Activated effector memory CD4-positive, alpha-beta T cell treated with anti-CD3 and anti-CD28 coated beads, Interleukin-2, amount 50 U/mL, for 16 hours (primary cell): Measurements from ENCODE around the gene SERINC4.

Experiments
- DNase-seq: peaks from one replicate; pipeline ENCODE4 v3.0.0-alpha.2; 2020

The SERINC4 gene

DNA sequence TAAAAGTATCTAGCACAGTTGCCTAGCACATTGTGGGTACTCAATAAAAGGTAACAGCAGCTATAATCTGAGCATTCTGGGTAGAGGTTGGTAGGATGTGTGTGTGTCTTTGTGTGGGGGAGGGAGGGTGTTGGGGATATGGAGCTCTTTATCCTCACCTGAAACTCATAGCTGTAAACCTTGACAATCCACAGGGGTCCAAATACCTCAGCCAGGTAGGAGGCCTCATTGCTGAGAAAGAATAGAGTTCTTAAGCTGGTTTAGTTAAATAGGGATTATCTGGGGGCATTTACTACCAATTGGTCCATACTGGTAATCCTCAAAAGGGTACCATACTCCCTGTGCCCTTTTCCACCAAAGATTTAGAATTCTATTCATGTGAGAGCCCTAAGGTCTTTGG lies 4.0 kb downstream of the SERINC4 start:
- no peak for DNase-seq

DNA sequence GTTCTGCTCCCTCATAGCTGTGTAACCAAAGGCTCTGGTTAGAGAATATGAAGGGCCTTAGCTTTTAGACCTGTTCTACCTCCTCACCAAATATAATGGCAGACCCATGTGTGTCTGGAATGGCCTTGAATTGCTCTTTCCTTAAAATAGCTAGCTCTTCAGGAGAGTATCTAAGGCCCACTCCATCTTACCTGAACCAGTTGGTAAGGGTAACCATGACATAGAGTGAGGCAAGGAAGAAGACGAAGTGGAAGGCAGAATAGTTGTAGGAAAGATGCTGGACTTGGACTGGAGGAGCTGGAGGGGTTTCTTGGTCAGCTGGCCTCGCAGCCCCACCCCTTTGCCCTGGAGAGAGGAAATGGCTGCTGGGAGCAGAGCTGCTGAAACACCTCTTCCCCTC lies 4.8 kb downstream of the SERINC4 start:
- no peak for DNase-seq

DNA sequence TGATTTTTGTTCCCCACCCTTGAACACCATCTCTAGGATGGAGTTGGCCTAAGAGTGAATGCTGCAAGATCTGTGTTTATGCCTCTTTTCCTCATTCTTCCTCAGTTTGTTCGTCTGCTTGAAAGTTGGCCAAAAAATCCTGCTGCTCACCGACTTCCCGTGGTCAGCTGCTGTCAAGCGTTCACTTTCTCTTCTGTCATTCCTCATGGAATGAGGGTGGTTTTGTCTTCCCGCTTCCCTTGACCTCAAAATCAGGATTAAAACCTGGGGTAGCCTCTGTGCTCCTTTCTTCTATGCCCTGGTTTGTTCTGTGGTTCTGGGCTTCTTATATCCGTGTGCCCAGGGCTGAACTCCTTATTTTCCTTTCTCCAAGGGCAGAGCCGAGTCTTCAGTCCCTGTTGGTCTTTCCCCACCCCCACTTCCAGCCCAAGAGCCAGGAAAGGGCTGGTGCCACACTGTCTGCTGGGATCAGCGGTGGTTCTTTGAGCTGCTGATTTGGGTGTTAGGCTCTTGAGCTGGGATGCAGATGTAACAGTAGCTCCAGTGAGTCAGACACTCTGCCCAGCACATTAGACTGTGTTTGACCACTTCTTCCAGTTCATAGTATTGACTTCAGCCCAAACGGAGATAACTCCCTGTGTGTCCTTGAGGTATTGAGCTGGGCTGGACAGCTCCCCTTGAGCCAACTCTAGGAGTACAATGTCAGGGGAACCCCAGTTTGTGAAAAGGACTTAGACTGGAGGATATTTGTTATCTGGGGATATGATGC lies 5.6 kb downstream of the SERINC4 start:
- DNase-seq: no peak

DNA sequence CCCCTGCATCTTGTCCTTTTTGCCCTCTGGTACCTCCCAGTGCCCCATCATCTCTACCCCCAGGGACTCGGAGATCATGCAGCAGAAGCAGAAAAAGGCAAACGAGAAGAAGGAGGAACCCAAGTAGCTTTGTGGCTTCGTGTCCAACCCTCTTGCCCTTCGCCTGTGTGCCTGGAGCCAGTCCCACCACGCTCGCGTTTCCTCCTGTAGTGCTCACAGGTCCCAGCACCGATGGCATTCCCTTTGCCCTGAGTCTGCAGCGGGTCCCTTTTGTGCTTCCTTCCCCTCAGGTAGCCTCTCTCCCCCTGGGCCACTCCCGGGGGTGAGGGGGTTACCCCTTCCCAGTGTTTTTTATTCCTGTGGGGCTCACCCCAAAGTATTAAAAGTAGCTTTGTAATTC lies 6.4 kb downstream of the SERINC4 start:
- no peak for DNase-seq

DNA sequence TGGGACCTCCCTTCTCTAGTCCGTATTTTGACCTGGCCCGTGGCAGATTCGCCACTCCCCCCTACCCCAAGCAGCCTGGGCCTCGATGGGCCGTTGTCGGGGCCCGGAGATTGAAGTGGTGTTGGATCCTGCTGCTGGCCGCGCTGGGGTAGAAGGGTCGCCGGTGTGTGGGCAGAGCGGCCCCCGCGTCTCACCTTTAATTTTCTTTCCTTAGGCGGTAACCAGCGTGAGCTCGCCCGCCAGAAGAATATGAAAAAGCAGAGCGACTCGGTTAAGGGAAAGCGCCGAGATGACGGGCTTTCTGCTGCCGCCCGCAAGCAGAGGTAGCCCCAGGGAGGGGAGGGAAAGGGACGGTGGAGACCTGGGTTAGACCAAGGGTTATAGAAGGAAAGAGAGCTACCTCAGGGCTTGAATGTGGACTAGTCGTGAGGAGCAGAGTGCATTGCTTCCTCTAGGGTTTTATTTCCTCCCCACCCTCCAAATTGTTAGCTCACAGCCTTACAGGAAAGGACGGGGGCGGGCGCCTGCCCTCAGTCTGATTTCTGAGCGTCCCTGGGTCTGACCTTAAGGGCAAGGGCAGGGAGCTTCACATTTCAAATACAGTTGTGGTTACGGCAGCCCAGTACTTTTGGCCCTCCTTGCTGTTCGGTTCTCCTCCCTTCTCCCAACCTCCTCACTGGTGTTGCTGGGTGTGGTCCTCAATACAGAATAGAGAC lies 7.1 kb downstream of the SERINC4 start:
- peak; percentile 74 for DNase-seq

DNA sequence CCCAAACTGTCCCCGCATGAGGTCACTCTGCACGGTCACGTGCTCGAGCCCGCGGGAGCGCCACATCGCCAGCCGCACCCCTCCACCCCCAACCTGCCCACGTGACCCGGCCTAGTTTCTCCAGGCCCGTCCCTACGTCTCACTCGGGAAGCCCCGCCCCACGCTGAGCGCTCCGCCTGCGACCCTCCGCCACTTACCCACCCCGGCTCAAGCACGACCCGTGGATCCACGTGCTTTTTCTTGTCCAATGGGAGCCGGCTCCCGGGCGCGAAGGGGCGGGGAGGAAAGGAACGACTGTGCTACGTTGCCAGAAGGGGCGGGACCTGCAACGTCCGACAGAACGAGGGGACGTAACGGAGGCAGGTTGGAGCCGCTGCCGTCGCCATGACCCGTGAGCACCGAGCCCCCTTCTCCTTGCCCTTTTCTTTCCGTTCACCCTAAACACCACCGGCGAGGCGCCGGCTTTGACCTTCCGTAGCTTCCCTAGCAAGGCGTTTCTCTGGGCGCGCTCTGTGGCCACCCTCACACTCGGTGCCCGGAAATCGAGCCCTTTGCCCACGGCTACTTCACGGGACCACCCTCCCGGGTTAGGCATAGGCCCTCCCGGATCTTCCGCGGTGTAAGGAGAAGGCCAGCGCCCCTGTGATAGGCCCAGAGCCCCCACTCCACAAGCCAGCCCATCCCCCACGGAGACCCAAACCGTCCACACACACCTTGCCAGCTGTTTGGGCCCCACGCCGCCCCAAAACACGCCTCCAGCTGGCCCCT lies 7.8 kb downstream of the SERINC4 start, which contains the start of gene SERF2:
Gene SERF2 (plus strand): TSS at position 328 of the 768 bp plus-strand sequence. CDS start 57 bp downstream, at position 385.
- peak; percentile 100 for DNase-seq

DNA sequence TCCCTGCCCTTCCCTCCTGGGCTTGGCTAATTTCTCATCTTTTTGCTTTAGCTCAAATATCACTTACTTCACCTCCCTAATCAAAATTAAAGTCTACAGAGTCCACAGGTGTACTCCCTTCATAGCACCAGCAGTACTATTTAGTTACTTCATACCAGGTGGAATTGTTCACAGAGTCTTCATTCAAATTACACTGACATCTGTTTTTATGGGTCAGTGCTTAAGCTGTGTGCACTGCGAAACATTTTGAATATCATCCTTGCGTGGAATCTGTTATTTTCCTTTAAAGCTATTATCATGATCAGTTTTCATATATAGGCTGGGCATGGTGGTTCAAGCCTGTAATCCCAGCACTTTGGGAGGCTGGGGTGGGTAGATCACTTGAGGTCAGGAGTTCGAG lies 10.6 kb downstream of the SERINC4 start:
- DNase-seq: no peak

DNA sequence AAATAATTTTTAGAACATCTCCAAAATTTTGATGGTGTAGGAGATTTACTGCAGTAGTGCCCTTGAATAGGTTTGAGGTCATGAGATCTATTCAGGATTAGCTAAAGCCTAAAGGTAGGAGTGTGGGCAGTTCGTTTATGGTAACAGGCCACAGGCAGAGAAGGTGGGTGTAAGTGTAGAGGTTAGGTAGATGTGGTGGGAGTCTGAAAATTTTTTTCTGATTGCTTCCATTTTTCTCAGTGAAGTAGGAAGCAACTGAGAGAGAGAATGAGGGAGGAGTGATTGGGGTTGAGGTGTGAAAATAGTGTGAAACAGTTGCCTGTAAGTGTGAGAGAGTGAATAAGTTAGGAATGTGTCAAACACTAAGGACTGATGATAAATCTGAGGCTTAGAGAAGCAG lies 21.0 kb downstream of the SERINC4 start:
- DNase-seq: no peak

DNA sequence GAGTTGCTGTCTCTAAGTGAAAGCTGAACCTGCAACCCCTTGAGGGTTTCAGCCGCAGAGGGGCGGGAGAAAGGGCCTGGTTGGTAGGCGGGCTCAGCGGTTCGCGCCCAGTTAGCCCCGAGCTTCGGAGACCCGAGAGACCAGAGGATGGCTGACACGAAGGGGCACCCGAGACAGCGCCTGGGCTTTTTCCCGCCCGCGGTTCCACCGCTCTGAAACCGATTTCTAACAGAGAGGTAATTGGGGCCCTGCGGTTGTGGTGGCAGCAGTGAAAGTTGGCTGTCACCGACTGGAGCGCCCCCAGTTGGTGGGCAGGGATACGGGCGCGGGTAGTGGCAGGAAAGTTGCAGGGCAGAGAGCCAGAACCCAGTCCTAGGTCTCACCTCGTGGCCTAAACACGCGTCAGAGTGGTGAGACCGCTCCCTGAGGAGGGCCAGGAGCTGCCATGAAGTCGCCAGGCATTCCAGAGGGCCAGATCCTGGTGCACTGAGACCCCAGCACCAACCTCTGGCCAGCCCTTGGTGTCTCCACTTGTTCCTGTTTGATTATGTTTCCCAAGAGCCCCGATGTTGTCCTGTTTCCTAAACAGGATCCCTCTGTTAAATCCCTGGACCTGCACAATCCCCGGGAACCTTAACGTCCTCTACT lies 22.6 kb downstream of the SERINC4 start:
- DNase-seq: peak; percentile 93

DNA sequence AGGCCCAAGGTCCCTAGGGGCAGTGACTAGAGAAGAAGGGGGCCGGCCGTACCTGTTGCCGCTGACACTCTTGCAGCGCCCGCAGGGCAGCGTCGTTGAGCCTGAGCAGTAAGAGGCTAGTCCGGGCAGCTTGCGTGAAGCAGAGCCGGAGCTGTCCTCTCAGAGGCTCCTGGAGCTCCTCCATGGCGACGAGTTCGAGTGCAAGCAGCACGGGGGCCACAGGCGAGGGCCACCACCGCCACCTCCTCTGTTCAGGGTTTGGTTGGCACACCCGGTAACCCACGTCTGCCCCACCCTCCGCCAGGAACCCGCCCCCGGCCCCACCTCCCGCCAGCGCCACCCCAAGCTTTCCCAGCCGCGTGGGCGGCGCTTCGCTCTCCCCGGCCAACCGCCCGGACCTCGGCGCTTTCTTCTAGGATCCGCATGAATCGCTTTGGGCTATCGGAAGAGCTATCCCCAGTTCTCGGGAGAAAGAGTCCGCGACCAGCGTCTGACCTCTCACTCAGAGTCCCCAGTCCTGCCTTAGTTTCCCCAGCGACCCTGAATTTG lies 23.2 kb downstream of the SERINC4 start, which contains the start of gene ELL3:
Gene ELL3 (minus strand): TSS at position 249 of the 549 bp plus-strand sequence. CDS start 65 bp downstream, at position 184.
- DNase-seq: peak; percentile 91

DNA sequence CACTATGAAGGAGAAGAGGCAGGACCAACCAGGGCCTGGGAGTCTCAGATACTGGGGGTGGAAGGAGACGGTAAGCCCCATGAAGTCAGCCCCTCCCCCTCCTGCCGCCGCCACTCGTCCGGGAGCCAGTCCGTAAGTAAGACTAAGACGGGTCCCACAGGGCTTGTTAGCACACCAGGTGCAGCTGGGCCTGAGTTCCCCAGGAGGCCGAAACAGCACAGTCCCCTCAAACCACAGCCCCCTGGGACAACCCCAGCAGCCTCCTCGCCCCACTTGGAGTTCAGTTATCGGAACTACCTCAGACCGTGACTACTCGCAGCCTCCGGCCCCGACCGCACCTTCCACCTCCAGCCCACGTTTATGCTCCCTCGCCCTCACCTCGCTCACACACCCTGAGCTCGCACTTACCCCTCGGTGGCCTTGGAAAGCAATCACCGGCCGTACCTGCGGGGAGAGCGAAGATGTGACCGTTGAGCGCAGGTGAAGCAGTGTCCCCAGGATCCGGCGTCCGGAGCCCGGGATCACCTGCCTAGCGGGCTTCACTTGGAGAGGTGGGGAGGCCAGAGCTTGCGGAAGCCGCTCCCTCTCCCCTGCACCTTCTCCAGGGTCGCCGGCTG lies 23.8 kb downstream of the SERINC4 start:
- DNase-seq: no peak

DNA sequence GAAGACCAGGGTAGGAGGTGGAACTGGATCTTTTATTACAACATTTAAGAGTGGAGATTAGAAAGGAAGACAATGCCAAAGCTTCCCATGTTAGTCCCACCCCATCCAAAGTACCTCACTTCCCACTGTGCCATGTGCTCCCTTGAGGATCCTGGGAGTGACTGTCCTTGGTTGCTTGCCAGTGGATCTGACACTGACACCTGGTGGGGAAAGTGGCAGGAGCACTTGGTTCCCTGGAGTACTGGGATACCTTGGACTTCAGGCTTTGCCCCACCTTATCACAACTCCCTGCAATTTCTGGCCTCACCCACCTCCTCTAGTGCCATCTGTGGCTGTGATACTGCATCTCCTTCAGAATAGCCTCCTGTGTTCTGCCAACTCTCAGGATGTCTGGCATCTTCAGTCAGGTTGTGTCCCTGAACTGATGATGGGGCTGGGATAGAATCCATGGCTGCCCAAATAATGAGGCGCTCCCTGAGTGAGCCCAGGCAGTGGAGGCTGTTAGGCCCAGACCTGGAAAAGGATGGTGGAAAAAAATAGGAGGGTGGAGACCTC lies 24.5 kb downstream of the SERINC4 start:
- no peak for DNase-seq

DNA sequence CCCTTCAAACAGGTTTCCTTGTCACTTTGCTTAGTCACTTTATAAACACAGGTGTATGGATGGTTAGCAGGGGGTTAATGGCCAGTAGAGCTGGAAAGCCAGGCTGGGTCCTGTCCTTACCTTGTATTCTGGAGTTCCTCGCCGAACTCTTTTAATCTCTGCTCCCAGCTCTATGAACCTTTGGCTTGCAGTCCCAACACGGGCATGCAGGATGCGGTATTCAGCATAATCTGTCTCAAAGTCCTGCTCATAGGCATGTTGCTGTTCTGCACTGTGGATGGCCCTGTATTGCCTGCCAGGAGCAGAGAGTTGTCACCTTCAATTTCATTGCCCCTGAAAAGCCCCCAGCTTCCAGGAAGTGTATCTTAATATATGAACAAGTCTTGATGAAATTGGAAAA lies 26.0 kb downstream of the SERINC4 start:
- no peak for DNase-seq

DNA sequence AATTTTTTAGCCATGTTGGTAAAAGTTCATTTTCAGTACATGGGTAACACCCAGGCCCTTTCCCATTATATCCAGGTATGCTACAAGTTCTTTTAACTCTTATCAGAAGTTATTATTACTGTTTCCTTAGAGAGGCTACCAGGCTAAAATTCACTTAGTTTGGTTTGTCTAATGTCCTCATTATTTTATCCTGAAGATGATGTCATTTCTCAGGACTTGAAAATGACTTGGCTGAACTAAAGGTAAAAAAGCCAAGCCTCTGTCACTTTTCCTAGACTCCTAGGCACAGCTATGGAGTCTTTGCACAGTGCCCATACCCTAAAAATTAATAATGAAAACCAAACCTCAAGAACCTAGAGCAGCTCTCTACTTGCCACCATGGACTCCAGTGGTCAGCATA lies 27.4 kb downstream of the SERINC4 start:
- DNase-seq: no peak

DNA sequence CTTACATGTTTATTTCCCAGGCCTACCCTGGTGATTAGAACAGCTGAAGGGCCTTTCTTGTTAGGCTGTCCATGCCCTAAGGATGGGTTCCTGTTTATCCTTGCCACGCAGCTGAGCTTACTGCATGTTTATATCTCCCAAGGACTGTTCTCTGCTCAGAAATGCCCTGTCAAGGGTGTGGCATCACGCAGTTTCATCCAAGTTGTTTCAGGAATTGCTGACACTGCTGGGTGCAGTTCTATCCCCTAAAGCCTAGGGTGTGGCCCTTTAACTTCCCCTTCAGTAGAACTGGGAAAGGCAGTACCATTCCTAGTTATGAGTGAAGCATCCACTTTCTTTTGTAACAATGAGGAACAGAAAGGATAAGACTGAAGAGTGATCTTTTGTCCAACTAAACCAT lies 28.2 kb downstream of the SERINC4 start:
- DNase-seq: no peak

DNA sequence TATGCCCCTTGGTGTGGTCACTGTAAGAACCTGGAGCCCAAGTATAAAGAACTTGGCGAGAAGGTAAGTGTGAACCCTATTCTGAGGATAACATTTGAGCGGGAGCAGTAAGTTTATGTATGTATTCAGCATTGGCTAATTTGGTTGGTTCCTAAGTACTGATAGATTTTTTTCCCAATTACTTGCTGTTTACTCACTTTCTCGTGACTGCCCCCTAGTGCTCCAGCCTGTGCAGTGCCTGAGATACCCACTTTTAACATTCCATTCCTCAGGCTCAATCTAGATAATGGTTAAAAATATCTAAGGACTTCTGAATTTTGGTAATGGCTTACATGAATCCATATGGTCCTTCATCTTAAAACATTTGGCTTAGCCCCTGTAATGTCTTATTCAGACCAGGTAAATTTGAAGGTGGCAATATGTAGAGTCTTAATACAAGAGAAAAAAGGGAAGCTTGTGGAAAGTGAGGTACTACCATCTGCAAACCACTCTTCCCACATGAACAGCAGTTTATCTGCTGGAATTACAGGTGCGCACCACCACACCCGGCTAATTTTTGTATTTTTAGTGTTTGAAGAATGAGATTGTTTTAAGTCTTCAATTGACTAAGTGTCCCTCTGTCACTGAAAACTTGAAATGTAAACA lies 30.3 kb downstream of the SERINC4 start:
- peak; percentile 84 for DNase-seq

DNA sequence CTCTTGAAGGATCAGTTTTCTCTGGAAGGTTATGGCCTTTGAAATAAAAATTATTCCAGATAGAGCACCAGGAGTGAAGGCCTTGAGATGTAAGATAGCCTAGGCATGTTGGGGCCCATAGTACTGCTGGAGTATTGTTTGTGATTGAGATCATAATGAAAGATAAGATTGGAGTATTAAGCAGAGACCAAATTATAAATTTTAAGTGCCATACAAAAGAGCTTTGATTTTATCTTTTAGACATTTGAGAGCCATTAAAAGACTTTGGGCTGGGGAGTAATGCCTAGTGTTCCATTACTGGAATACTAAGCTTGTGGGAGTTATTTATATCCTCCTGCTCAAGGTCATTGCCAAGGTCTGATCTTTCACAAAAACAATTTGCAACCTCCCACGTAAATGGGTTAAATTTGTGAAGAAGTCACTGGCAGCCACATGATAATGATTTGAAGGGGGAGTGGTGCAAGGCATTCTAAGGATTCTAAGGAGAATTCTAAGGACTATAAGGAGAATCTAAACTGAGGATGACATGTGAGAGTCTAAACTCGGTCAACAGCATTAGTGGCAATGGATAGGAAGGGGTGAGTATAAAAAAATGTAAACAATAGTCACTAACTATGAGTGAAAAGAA lies 36.1 kb downstream of the SERINC4 start:
- no peak for DNase-seq

DNA sequence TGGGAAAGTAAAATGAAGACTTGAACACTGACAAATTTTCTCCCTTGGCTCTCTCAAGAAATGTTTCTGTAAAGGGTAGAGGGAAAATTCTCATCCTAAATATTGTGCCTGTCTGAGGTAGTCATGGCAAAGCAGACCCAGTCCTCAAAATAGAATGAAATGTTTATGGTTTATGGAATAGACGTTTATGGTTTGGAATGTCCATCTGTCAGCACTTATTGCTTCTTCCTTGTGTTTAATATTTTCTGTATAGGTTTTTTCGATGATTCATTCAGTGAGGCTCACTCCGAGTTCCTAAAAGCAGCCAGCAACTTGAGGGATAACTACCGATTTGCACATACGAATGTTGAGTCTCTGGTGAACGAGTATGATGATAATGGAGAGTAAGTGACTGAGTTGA lies 37.2 kb downstream of the SERINC4 start:
- DNase-seq: no peak

DNA sequence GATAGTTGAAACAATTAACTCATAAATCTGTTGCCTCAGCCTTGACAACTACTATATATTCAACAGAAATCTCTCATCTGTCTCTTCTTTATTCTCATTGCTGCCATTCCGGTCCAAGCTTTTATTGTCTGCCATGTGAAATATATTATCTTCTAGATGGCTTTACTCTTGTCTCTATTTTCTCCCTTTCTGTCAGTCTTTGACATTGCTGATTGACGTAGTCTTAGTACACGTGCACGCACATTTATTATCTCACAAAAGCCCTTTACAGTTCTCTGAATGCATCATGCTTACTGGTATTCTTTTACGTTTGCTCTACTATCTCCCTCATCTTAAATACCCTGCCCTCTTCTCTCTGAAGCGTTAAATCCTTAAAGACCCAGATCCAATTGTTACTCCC lies 48.1 kb downstream of the SERINC4 start:
- no peak for DNase-seq

DNA sequence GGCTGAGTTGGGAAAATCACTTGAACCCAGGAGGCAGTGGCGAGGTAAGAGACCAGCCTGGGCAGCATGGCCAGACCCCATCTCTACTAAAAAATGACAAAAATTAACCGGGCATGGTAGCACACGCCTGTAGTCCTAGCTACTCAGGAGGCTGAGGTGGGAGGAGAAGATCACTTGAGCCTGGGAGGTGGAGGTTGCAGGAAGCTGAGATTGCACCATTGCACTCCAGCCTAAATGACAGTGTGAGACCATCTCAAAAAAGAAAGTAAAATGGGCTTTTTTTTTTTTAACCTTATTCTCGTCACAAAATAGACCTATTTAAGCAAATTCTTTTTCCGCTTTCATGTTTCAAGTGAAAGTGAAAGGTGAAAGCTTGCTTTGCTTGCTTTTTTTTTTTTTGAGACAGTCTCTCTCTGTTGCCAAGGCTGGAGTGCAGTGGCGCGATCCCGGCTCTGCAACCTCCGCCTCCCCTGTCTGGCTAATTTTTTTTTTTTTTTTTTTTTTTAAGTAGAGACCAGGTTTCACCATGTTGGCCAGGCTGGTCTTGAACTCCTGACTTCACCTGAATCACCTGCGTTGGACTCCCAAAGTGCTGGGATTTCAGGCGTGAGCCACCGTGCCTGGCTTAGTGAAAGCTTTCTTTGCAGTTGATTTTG lies 50.2 kb downstream of the SERINC4 start:
- peak; percentile 78 for DNase-seq
